ENCODE measurements around the gene MCRIP2.

Gene MCRIP2

DNA sequence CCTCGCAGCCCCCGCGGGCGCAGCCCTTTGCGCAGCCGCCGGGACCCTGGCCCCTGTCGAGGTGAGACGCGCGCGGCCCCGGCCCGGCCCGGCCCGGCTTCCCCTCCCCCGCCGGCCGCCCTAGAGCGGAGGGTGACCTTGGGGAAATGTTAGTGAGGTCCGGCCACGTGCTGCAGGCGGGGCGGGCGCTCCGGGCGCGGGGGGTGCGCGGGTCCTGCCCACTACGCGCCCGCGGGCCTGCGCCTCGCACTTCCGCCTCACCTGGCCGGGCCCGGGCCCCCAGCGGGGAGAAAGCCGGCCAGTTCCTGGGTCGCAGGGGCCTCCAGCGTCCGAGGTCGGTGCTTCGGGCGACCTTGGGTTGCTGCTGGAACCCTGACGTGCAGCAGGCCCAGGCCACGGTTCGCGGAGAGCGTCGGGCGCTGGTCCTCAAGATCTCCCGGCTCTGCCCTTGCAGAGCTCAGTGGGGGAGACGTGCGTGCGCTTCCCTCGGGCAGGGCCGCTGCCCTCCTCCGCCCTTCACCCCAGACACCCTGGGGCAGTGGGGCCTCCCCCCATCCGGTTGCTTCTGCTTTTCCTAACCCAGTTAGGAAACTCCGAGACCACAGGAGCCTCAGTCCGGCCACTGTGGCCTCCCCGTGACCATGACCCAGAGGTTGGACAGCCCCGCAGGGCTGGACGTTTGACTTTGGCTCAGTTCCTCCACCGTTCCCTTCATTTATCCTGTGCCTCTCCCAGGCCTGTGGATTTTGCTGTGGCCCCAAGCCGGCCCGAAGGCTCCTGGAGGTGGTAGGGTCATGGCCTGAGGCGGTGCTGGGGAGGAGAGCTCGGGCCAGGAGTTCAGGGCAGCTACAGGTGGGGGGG, 791 bp downstream of the MCRIP2 start:
- TF ChIP-seq, protein P1, sequence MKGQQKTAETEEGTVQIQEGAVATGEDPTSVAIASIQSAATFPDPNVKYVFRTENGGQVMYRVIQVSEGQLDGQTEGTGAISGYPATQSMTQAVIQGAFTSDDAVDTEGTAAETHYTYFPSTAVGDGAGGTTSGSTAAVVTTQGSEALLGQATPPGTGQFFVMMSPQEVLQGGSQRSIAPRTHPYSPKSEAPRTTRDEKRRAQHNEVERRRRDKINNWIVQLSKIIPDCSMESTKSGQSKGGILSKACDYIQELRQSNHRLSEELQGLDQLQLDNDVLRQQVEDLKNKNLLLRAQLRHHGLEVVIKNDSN (IDR thresholded peaks at IDR 0.05), result peak; percentile 88
- TF ChIP-seq NFIC (IDR thresholded peaks at IDR 0.05) (no peak), CREB1 (IDR thresholded peaks at IDR 0.05; ENCODE audit: low read depth) (no peak), TEAD4 (IDR thresholded peaks at IDR 0.05) (0 out of 2 replicates have a peak, but pooled peaks have one; percentile 15), RAD21 (IDR thresholded peaks at IDR 0.05; ENCODE audit: low read depth) (no peak), CEBPB (IDR thresholded peaks at IDR 0.05) (no peak), EP300 (IDR thresholded peaks at IDR 0.05; ENCODE audit: borderline replicate concordance) (no peak), YY1 (IDR thresholded peaks at IDR 0.05; ENCODE audit: low read depth) (peak; percentile 16; the same call in 1 of the 2 replicates), ZBTB7A (IDR thresholded peaks at IDR 0.05; ENCODE audit: low read depth) (no peak), TAF1 (IDR thresholded peaks at IDR 0.05; ENCODE audit: low read depth) (no peak), EGR1 (IDR thresholded peaks at IDR 0.05) (no peak)
- TF ChIP-seq, protein P2, sequence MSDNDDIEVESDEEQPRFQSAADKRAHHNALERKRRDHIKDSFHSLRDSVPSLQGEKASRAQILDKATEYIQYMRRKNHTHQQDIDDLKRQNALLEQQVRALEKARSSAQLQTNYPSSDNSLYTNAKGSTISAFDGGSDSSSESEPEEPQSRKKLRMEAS (IDR thresholded peaks at IDR 0.05), result peak; percentile 94
- TF ChIP-seq, protein P3, sequence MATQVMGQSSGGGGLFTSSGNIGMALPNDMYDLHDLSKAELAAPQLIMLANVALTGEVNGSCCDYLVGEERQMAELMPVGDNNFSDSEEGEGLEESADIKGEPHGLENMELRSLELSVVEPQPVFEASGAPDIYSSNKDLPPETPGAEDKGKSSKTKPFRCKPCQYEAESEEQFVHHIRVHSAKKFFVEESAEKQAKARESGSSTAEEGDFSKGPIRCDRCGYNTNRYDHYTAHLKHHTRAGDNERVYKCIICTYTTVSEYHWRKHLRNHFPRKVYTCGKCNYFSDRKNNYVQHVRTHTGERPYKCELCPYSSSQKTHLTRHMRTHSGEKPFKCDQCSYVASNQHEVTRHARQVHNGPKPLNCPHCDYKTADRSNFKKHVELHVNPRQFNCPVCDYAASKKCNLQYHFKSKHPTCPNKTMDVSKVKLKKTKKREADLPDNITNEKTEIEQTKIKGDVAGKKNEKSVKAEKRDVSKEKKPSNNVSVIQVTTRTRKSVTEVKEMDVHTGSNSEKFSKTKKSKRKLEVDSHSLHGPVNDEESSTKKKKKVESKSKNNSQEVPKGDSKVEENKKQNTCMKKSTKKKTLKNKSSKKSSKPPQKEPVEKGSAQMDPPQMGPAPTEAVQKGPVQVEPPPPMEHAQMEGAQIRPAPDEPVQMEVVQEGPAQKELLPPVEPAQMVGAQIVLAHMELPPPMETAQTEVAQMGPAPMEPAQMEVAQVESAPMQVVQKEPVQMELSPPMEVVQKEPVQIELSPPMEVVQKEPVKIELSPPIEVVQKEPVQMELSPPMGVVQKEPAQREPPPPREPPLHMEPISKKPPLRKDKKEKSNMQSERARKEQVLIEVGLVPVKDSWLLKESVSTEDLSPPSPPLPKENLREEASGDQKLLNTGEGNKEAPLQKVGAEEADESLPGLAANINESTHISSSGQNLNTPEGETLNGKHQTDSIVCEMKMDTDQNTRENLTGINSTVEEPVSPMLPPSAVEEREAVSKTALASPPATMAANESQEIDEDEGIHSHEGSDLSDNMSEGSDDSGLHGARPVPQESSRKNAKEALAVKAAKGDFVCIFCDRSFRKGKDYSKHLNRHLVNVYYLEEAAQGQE (IDR thresholded peaks at IDR 0.05; ENCODE audit: low read depth), result no peak

DNA sequence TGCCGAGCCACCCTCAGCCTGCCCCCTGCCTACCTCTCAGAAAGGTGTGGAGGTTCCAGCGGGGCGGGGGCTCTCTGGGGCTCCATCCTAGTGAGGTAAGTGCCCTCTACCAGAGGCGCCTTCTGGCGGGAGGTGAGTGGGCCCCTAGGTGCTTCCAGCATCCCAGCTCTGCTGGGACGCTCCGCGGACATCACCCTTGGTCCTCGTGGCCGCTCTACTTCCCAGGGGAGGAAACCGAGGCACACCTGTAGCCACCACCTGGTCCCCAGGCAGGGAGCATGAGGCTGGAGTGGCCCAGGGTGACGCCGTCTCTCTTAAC, 1.4 kb downstream of the MCRIP2 start:
- no peak for TF ChIP-seq TCF12 (IDR thresholded peaks at IDR 0.05; ENCODE audit: low read depth)

DNA sequence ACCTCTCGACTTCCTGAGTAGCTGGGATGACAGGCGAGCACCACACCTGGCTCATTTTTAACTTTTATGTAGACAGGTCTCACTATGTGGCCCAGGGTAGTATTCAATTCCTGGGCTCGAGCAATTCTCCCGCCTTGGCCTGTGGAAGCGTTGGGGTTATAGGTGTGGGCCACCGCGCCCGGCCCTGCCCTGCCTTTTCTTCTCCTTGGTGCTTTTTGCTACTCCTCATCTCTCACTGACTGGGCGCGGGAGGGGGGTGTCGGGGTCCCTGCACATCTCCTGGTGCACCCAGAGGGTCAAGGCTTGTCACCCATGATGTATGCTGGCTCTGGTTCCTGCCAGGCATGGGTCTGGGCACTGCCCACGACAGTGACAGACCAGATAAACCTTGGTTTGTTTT, 2.9 kb downstream of the MCRIP2 start:
- TF ChIP-seq, protein P3 (IDR thresholded peaks at IDR 0.05; ENCODE audit: low read depth), result no peak
- TF ChIP-seq CREB1 (IDR thresholded peaks at IDR 0.05; ENCODE audit: low read depth), result no peak
- no peak for TF ChIP-seq EP300 (IDR thresholded peaks at IDR 0.05; ENCODE audit: borderline replicate concordance)
- no peak for TF ChIP-seq EGR1 (IDR thresholded peaks at IDR 0.05)
- TF ChIP-seq TCF12 (IDR thresholded peaks at IDR 0.05; ENCODE audit: low read depth), result no peak
- TF ChIP-seq ZBTB7A (IDR thresholded peaks at IDR 0.05; ENCODE audit: low read depth), result no peak

DNA sequence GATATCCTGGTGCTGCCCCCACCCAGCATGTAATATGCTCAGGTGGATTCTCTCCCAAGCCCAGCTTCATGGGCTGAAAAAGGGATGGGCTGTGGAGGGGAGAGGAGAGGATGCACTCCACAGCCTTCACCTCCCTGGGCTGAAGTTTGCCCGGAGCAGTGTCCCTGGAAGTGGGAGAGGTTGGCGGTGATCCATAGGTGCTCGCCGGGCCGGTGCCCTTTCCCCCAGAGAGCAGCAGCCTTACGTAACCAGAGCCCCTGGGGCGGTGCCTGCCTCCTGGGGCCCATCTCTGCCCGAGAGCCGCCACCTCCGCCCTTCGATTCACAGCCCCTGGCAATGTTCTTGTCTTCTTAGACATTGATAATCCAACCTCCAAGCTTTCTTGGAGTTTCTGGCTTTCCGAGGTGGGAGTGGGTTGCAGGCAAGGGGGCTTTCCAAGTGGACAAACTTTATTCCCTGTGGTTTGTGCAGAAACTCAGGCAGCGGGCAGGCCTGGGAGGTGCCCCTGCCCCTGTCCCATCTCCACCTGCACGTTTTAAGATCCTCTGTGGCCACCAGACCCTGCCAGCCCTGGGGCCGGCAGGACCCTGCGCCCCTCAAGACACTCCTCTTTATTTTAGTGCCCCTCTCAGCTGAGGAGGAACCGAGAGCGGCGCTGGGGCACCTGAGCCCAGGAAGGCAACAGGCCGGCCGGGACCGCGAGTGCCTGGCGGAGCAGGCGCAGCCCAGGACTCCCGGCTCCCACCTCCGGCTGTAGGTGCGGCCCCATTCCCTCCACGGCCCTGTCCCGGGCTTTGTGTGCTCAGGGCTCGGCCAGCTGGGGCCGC, 4.4 kb downstream of the MCRIP2 start:
- no peak for TF ChIP-seq TEAD4 (IDR thresholded peaks at IDR 0.05)
- TF ChIP-seq, protein P2 (IDR thresholded peaks at IDR 0.05), result no peak
- TF ChIP-seq EGR1 (IDR thresholded peaks at IDR 0.05), result no peak
- no peak for TF ChIP-seq CREB1 (IDR thresholded peaks at IDR 0.05; ENCODE audit: low read depth)
- no peak for TF ChIP-seq TAF1 (IDR thresholded peaks at IDR 0.05; ENCODE audit: low read depth)
- TF ChIP-seq NFIC (IDR thresholded peaks at IDR 0.05), result no peak
- no peak for TF ChIP-seq YY1 (IDR thresholded peaks at IDR 0.05; ENCODE audit: low read depth)
- TF ChIP-seq FOXM1 (IDR thresholded peaks at IDR 0.05; ENCODE audit: borderline replicate concordance, low read depth), result no peak
- TF ChIP-seq CEBPB (IDR thresholded peaks at IDR 0.05), result no peak; the same call in 1 of the 2 replicates
- TF ChIP-seq ZBTB7A (IDR thresholded peaks at IDR 0.05; ENCODE audit: low read depth), result no peak
- no peak for TF ChIP-seq EP300 (IDR thresholded peaks at IDR 0.05; ENCODE audit: borderline replicate concordance)
- TF ChIP-seq, protein P3 (IDR thresholded peaks at IDR 0.05; ENCODE audit: low read depth), result no peak

Data from Ishikawa (cell line).